Measurements from ENCODE around the gene TMEM86A.

TMEM86A gene

DNA sequence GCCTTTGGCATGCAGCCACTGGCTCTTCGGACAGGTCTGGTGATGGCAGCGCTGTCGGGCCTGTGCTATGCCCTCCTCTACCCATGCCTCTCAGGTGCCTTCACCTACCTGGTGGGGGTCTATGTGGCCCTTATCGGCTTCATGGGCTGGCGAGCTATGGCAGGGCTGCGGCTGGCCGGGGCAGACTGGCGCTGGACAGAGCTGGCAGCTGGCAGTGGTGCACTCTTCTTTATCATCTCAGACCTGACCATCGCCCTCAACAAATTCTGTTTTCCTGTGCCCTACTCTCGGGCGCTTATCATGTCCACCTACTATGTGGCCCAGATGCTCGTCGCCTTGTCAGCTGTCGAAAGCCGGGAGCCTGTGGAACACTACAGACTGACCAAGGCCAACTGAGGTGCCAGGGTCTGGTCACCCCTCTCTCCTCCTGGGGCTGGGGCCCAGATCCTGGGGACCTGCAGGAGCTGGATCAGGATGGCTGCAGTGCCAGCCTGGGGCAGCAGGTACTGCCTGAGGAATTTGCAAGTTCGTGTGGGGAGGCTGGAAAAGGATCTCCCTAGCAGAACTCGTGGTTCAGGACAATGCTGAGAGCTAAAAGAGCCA, 3.1 kb downstream of the TMEM86A start:
- H3K9ac ChIP-seq (ENCODE audit: low read length) = no peak overlapping the region
- H3K14ac ChIP-seq (ENCODE audit: low read length in 2 of 2) = no peak overlapping the region
- H2AFZ ChIP-seq (ENCODE audit: low read depth, low read length) = no peak overlapping the region
- no peak overlapping the region for H2BK5ac ChIP-seq (ENCODE audit: low read depth, low read length, poor library complexity, severe bottlenecking)
- no peaks in the 10 kb centered on the region for H3K79me1 ChIP-seq (replicated peaks; ENCODE audit: low read length, poor library complexity, severe bottlenecking)
- WGBS = 88% methylated on average over 17 of the region's 17 CpGs
- peaks cover 25 to 27% of the 10 kb centered on the region in 2 experiments for H3K27me3 ChIP-seq (ENCODE audit: control insufficient read depth in 1 of 2, insufficient read depth in 1 of 2, low read length in 2 of 2)
- H3K4me2 ChIP-seq (ENCODE audit: low read length, poor library complexity, severe bottlenecking) = no peak overlapping the region
- no peak overlapping the region for H3K4ac ChIP-seq (ENCODE audit: low read depth in 1 of 2, low read length in 2 of 2)
- peaks cover 24% of the 10 kb centered on the region for H3K4me1 ChIP-seq (ENCODE audit: control insufficient read depth, insufficient read depth, low read depth, low read length)
- no peak overlapping the region for H4K8ac ChIP-seq (ENCODE audit: low read length)
- H3K23ac ChIP-seq (ENCODE audit: low read length in 2 of 2) = no peak overlapping the region
- DNase-seq = no peak
- peak overlapping the region; percentile 38 for H2BK15ac ChIP-seq (ENCODE audit: low read depth, poor library complexity, severe bottlenecking)
- H2BK12ac ChIP-seq (ENCODE audit: low read length in 2 of 2) = no peak overlapping the region
- no peak overlapping the region for H3K27ac ChIP-seq (ENCODE audit: low read length, poor library complexity, severe bottlenecking)
- no peaks in the 10 kb centered on the region for H3K9me3 ChIP-seq (ENCODE audit: control insufficient read depth, low read length)
- peak overlapping the region; percentile 35 for H4K91ac ChIP-seq (ENCODE audit: low read length)
- no peak overlapping the region for H2AK5ac ChIP-seq (ENCODE audit: low read length, severe bottlenecking)
- H3K4me3 ChIP-seq (ENCODE audit: insufficient read depth in 1 of 2, low read depth in 1 of 2, low read length in 2 of 2) = no peak overlapping the region
- H2BK120ac ChIP-seq (ENCODE audit: low read depth, low read length) = no peak overlapping the region
- H3K36me3 ChIP-seq (ENCODE audit: control insufficient read depth in 1 of 2, insufficient read depth in 2 of 2, low read depth in 1 of 2, low read length in 2 of 2) = peaks cover 0 to 14% of the 10 kb centered on the region in 2 experiments
- H3K18ac ChIP-seq (ENCODE audit: low read depth in 1 of 2, low read length in 2 of 2) = no peak overlapping the region

DNA sequence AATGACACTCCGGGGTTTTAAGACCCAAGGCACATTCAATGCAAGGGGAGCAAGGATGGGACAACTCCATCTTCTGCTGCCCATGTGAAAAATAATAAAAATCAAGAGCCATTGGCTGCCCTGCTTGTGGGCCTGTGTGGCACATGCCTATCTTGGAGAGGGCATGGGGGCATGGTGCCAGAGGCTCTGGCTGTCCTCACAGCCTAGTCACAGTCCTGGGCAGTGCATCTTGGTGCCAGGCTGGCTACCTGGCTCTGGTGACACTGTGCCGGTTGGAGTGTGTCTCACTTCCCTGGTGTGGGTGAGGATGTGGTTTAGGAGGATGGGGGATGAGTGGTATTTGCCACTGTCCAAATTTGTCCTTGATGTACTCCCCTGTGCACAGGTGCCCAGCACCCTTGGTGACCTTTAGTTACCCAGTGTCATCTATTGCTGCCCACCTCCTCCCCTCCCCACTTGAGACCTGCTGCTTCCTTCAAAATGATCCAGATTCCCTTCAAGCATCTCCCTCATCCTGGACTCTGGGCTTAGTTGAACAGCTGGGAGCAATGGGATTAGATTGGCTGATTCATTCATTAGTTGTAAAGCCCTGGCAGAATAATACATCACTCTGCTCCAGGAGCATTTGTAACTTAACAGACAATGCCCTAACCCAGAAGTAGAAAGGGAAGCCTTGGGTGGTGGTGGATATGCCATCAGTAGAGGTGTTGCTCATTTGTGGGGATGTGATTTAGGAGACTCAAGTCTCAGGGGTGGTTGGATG, 4.6 kb downstream of the TMEM86A start:
- no peaks in the 10 kb centered on the region for H3K9me3 ChIP-seq (ENCODE audit: control insufficient read depth, low read length)
- H3K4me1 ChIP-seq (ENCODE audit: control insufficient read depth, insufficient read depth, low read depth, low read length) = peaks cover 24% of the 10 kb centered on the region
- H3K18ac ChIP-seq (ENCODE audit: low read depth in 1 of 2, low read length in 2 of 2) = no peak overlapping the region
- no peak overlapping the region for H4K8ac ChIP-seq (ENCODE audit: low read length)
- 88% methylated on average over 2 of the region's 2 CpGs for WGBS
- H3K14ac ChIP-seq (ENCODE audit: low read length in 2 of 2) = no peak overlapping the region
- H2AFZ ChIP-seq (ENCODE audit: low read depth, low read length) = no peak overlapping the region
- H2BK15ac ChIP-seq (ENCODE audit: low read depth, poor library complexity, severe bottlenecking) = no peak overlapping the region
- H3K4ac ChIP-seq (ENCODE audit: low read depth in 1 of 2, low read length in 2 of 2) = no peak overlapping the region
- no peak overlapping the region for H3K27ac ChIP-seq (ENCODE audit: low read length, poor library complexity, severe bottlenecking)
- peaks cover 36 to 42% of the 10 kb centered on the region in 2 experiments for H3K27me3 ChIP-seq (ENCODE audit: control insufficient read depth in 1 of 2, insufficient read depth in 1 of 2, low read length in 2 of 2)
- H2BK120ac ChIP-seq (ENCODE audit: low read depth, low read length) = no peak overlapping the region
- no peak overlapping the region for H3K23ac ChIP-seq (ENCODE audit: low read length in 2 of 2)
- no peaks in the 10 kb centered on the region for H3K79me1 ChIP-seq (replicated peaks; ENCODE audit: low read length, poor library complexity, severe bottlenecking)
- H3K36me3 ChIP-seq (ENCODE audit: control insufficient read depth in 1 of 2, insufficient read depth in 2 of 2, low read depth in 1 of 2, low read length in 2 of 2) = peaks cover 0 to 14% of the 10 kb centered on the region in 2 experiments
- H3K9ac ChIP-seq (ENCODE audit: low read length) = no peak overlapping the region
- no peak overlapping the region for H3K4me3 ChIP-seq (ENCODE audit: insufficient read depth in 1 of 2, low read depth in 1 of 2, low read length in 2 of 2)
- no peak overlapping the region for H2BK12ac ChIP-seq (ENCODE audit: low read length in 2 of 2)
- H2BK5ac ChIP-seq (ENCODE audit: low read depth, low read length, poor library complexity, severe bottlenecking) = no peak overlapping the region
- no peak overlapping the region for H2AK5ac ChIP-seq (ENCODE audit: low read length, severe bottlenecking)
- DNase-seq = no peak
- H3K4me2 ChIP-seq (ENCODE audit: low read length, poor library complexity, severe bottlenecking) = no peak overlapping the region
- peak overlapping the region; percentile 78 for H4K91ac ChIP-seq (ENCODE audit: low read length)

DNA sequence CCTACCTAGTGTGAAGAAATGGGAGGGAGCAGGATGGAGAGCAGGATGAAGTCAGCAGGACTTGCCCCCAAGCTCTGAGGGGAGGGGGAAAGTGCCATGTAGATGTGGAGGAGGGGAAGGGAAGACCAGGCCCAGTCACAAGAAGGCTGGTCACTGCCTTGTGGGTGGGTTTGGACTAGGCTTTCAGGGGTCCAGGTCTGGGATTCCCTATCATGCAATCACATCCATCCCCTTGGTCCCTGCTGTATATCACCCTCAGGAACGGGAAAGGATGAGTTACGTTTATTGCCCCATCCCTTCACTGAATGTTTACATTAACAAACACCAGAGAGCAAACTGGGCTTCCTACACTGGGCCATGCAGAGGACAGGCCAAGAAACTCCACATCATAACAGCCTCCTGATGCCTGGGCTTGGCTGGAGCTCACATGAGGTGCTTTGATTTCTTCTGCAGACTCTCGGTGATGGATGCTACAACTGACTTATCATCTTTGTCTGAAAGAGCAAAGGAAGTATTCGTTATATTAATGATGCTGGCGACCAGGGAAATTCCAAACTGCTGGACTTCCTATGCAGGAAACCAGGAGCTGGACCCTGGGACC, 5.6 kb downstream of the TMEM86A start:
- 21% methylated on average over 5 of the region's 5 CpGs for WGBS
- H3K23ac ChIP-seq (ENCODE audit: low read length in 2 of 2) = peak overlapping the region in 1 of 2 experiments; percentile 10

DNA sequence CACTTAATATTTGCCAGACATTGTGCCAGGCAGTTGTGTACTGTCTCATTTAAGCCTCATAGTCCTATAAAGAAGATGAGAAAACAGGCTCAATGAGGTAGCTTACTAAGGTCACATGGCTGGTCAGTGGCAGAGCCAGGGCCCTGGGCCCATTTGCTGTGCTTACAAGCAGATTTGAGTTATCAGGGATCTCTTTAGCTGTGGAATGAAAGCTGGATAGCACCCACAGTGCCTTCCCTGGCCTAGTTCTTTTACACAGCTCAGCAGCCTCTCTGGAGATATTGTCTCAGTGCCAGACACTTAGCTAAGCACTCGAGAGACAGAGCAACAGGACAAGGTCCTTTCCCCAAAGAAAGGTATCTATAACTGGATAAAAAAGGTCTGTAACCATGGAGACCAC, 6.1 kb downstream of the TMEM86A start:
- peaks cover 14% of the 10 kb centered on the region for H3K4me1 ChIP-seq (ENCODE audit: control insufficient read depth, insufficient read depth, low read depth, low read length)
- no peak overlapping the region for H2BK12ac ChIP-seq (ENCODE audit: low read length in 2 of 2)
- no peak overlapping the region for H3K18ac ChIP-seq (ENCODE audit: low read depth in 1 of 2, low read length in 2 of 2)
- no peaks in the 10 kb centered on the region for H3K79me1 ChIP-seq (replicated peaks; ENCODE audit: low read length, poor library complexity, severe bottlenecking)
- H2BK5ac ChIP-seq (ENCODE audit: low read depth, low read length, poor library complexity, severe bottlenecking) = no peak overlapping the region
- no peak overlapping the region for H2AK5ac ChIP-seq (ENCODE audit: low read length, severe bottlenecking)
- H2BK120ac ChIP-seq (ENCODE audit: low read depth, low read length) = no peak overlapping the region
- 70% methylated on average over 1 of the region's 1 CpG for WGBS
- H3K36me3 ChIP-seq (ENCODE audit: control insufficient read depth in 1 of 2, insufficient read depth in 2 of 2, low read depth in 1 of 2, low read length in 2 of 2) = peaks cover 0 to 14% of the 10 kb centered on the region in 2 experiments
- H3K9ac ChIP-seq (ENCODE audit: low read length) = no peak overlapping the region
- no peak overlapping the region for H2BK15ac ChIP-seq (ENCODE audit: low read depth, poor library complexity, severe bottlenecking)
- H3K9me3 ChIP-seq (ENCODE audit: control insufficient read depth, low read length) = no peaks in the 10 kb centered on the region
- H3K27me3 ChIP-seq (ENCODE audit: control insufficient read depth in 1 of 2, insufficient read depth in 1 of 2, low read length in 2 of 2) = peaks cover 44 to 45% of the 10 kb centered on the region in 2 experiments
- no peak overlapping the region for H3K23ac ChIP-seq (ENCODE audit: low read length in 2 of 2)
- no peak overlapping the region for H3K27ac ChIP-seq (ENCODE audit: low read length, poor library complexity, severe bottlenecking)
- no peak overlapping the region for H3K4me3 ChIP-seq (ENCODE audit: insufficient read depth in 1 of 2, low read depth in 1 of 2, low read length in 2 of 2)
- H3K4me2 ChIP-seq (ENCODE audit: low read length, poor library complexity, severe bottlenecking) = no peak overlapping the region
- H4K8ac ChIP-seq (ENCODE audit: low read length) = no peak overlapping the region
- no peak for DNase-seq
- no peak overlapping the region for H3K14ac ChIP-seq (ENCODE audit: low read length in 2 of 2)
- H3K4ac ChIP-seq (ENCODE audit: low read depth in 1 of 2, low read length in 2 of 2) = no peak overlapping the region
- no peak overlapping the region for H2AFZ ChIP-seq (ENCODE audit: low read depth, low read length)
- H4K91ac ChIP-seq (ENCODE audit: low read length) = no peak overlapping the region

More for the DNA sequence above, 5.6 kb downstream of the TMEM86A start:
- peaks cover 0 to 14% of the 10 kb centered on the region in 2 experiments for H3K36me3 ChIP-seq (ENCODE audit: control insufficient read depth in 1 of 2, insufficient read depth in 2 of 2, low read depth in 1 of 2, low read length in 2 of 2)
- H3K4me3 ChIP-seq (ENCODE audit: insufficient read depth in 1 of 2, low read depth in 1 of 2, low read length in 2 of 2) = no peak overlapping the region
- no peaks in the 10 kb centered on the region for H3K9me3 ChIP-seq (ENCODE audit: control insufficient read depth, low read length)
- H2AK5ac ChIP-seq (ENCODE audit: low read length, severe bottlenecking) = no peak overlapping the region
- H3K4me2 ChIP-seq (ENCODE audit: low read length, poor library complexity, severe bottlenecking) = no peak overlapping the region
- H2BK5ac ChIP-seq (ENCODE audit: low read depth, low read length, poor library complexity, severe bottlenecking) = no peak overlapping the region
- no peak overlapping the region for H2BK15ac ChIP-seq (ENCODE audit: low read depth, poor library complexity, severe bottlenecking)
- no peak overlapping the region for H3K4ac ChIP-seq (ENCODE audit: low read depth in 1 of 2, low read length in 2 of 2)
- DNase-seq = peak; percentile 29
- H2BK12ac ChIP-seq (ENCODE audit: low read length in 2 of 2) = no peak overlapping the region
- peaks cover 19% of the 10 kb centered on the region for H3K4me1 ChIP-seq (ENCODE audit: control insufficient read depth, insufficient read depth, low read depth, low read length)
- H2AFZ ChIP-seq (ENCODE audit: low read depth, low read length) = no peak overlapping the region
- H3K14ac ChIP-seq (ENCODE audit: low read length in 2 of 2) = no peak overlapping the region
- H2BK120ac ChIP-seq (ENCODE audit: low read depth, low read length) = no peak overlapping the region
- no peaks in the 10 kb centered on the region for H3K79me1 ChIP-seq (replicated peaks; ENCODE audit: low read length, poor library complexity, severe bottlenecking)
- peaks cover 39 to 50% of the 10 kb centered on the region in 2 experiments for H3K27me3 ChIP-seq (ENCODE audit: control insufficient read depth in 1 of 2, insufficient read depth in 1 of 2, low read length in 2 of 2)
- no peak overlapping the region for H3K9ac ChIP-seq (ENCODE audit: low read length)
- H3K27ac ChIP-seq (ENCODE audit: low read length, poor library complexity, severe bottlenecking) = no peak overlapping the region
- no peak overlapping the region for H3K18ac ChIP-seq (ENCODE audit: low read depth in 1 of 2, low read length in 2 of 2)
- no peak overlapping the region for H4K8ac ChIP-seq (ENCODE audit: low read length)
- H4K91ac ChIP-seq (ENCODE audit: low read length) = no peak overlapping the region
